Activated CD4-positive, alpha-beta T cell treated with anti-CD3 and anti-CD28 coated beads, Interleukin-2, amount 50 U/mL, for 4 hours (primary cell): ENCODE measurements around the gene HOXA3.

Experiments used
- DNase-seq, 2 experiments: peaks; one replicate each; pipeline ENCODE4 v3.0.0-alpha.2; 2020

The HOXA3 gene

DNA sequence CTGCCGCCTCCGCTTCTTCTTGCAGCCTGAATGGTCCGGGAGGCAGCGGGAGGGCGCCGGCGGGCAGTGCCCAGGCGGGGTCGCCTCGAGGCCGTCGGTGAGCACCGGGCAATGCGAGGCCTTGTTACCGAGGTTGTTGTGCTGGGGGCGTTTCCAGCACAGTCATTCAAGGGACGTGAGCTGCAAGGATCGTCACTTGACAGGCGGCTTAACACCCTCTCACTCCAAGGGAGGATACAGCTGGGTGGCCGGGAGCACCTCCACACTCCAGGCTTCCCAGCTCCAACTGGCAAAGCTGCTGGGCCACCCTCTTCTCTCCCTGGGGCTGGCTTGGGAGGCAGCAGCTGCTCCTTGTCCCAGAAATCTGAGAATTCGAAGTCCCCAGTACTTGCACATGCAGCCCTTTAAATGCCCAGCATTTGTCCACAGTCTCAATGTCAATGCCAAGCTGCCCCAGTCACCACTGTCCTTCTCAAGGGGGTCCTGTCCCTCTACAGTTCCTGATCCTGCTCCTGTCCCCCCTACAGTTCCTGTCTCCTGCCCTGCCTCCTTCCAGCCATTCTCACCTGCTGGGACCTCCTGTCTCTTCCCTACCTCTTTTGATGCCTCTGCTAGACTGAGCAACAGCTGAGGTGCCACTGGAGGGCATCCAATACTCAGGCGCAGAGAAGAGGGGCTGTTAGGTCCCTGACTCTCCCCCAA, 37.1 kb upstream of the HOXA3 start:
- no peak for DNase-seq

DNA sequence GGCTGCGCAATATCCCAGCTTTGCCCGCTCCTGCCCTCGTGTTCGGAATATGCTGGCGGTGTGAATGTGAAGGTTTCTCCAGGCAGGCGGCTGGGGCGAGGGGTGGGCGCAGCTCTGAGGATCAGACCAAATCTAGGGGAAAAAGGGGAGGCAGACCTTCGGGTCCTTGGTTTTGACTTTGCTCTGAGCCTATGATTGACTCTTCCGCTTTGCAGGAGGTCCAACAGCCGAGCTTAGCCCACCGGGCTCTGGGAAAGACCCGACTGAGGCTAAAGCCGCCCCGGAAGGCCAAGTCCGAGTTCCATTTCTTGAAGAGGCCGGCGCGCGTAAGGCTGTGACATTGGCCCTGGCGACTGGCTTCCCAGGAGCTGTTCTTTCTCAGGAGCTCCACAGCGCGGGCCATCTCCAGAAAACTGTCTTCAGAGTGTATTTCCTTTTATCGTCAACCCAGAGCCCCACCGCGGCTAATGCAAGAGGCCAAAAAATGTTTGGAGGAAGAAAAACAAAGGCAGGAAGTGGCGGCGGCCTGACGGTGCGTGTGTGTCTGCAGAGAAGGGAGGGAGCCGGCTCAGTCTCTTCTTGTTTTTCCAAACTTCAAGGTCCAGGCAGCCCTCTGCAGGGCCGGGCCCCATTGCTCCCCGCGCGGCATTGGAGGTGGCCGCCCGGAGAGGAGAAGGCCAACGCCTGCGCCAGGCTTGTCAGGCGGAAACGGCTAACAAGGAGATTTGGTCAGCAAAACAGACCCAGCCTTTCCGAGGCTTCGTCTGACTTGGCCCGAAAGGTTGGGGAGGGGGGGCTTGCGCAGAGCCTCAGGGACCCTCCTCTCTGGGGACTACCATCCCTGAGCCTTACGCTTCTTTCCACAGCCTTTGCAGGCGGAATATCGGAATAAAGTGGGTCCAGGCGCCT, 36.3 kb upstream of the HOXA3 start:
- DNase-seq = no peak

GRCh38 chr7:27187475-27188385, 35.3 kb upstream of the HOXA3 start:
- DNase-seq = no peak

DNA sequence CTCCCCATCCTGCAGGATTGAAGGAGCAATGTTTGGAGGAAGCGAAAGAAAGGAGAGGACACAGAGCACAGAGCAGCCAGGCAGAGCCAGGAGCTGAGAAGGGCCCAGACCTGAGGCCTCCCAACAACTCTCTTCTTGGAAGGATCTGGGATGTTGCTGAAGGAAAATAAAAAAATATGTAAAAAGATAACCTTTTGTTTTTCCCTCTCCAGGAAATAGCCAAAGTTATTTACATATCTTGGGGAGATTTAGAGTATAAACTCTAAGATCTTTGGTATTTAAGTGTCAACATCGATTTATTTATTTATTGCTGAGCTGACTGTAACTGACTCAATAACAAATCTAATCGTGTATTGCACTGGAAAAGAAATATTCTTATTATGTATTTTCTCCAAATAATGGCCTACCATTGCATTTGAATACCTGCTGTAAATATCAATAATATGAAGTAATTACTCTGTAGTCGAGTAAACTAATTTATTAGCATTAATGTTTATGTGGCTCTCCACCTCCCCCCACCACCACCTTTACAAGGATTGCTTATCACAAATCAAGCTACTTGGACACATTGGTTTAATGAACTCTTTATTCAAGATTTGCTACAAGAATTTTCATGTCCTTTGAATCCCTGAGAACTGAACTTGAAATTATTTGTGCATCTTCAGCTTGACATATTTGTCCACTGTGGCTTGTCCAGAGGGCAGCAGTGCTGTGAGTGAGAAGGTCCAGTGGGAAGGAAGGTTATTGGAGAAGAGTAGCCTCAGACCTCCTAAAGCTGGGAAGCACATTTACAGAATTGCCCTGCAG, 34.5 kb upstream of the HOXA3 start:
- no peak for DNase-seq

- DNase-seq = no peak
Observed at GRCh38 chr7:27185854-27186667, 33.7 kb upstream of the HOXA3 start.

- DNase-seq = no peak
Observed at GRCh38 chr7:27185013-27185853, 32.9 kb upstream of the HOXA3 start, which contains the start of gene HOXA11. Gene HOXA11, minus strand, starts transcription at chr7:27185232. Its CDS starts 88 bp downstream, at chr7:27185144.

- no peak for DNase-seq
Observed at GRCh38 chr7:27184337-27185012, 32.1 kb upstream of the HOXA3 start.

DNA sequence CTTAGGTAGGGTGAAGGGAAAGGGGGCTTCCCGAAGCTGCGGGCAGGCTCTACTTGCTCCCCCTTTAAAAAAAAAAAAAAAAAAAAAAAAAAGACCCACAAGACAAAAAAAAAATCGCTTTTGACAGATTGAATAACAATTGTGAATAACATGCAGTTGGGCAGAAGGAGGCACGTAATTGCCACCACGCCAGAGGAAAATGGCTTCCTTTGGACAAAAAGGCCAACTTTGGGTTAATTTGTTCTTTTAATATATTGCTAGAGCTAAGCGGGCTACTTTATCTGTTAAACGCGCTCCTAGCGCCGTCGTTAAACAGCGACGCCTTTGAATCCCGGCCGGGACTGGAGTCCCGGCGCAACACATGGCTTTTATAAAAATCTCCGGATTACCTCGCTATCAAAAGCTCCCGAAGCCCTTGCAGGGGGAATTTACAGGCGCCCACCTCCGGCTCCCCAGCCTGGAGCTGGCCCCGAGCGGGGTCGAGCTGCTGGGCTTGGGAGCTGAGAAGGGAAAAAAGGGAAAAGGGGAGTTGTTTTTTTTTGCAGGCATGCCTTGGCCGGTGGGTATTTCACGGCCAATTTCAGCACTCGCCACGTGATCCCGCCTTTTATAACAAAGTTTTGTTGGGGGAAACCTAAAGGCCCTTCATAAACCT, 31.4 kb upstream of the HOXA3 start:
- no peak for DNase-seq

GRCh38 chr7:27182861-27183681, 30.7 kb upstream of the HOXA3 start:
- no peak for DNase-seq

DNA sequence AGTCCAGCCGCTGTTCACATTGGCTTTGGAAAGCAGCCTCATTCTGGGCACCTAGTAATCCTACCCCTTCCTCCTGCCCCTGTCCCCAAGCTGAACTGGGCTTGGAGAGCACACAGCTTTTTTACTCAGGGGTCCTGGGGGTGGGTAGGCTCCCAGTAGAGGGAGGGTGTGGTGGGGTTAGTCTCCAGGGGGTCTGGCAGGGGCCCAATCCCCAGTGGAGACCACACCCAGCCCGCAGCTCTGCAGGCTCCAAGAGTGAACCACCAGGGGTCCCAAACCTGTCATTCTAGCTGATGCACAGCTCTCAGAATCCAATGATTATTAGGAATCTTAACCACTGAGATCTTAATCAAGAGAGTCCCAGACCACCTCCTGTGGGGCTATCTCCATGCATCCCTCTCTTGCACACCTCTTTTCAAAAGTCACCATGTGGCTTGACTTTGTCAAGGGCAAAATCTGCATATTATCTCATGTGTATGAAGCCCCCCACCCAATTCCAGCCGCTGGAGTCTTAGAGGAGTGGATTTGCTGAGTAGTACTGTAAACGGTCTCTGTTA, 30.0 kb upstream of the HOXA3 start:
- no peak for DNase-seq

GRCh38 chr7:27181795-27182275, 29.5 kb upstream of the HOXA3 start:
- DNase-seq = no peak

GRCh38 chr7:27180431-27181420, 28.3 kb upstream of the HOXA3 start:
- no peak for DNase-seq

DNA sequence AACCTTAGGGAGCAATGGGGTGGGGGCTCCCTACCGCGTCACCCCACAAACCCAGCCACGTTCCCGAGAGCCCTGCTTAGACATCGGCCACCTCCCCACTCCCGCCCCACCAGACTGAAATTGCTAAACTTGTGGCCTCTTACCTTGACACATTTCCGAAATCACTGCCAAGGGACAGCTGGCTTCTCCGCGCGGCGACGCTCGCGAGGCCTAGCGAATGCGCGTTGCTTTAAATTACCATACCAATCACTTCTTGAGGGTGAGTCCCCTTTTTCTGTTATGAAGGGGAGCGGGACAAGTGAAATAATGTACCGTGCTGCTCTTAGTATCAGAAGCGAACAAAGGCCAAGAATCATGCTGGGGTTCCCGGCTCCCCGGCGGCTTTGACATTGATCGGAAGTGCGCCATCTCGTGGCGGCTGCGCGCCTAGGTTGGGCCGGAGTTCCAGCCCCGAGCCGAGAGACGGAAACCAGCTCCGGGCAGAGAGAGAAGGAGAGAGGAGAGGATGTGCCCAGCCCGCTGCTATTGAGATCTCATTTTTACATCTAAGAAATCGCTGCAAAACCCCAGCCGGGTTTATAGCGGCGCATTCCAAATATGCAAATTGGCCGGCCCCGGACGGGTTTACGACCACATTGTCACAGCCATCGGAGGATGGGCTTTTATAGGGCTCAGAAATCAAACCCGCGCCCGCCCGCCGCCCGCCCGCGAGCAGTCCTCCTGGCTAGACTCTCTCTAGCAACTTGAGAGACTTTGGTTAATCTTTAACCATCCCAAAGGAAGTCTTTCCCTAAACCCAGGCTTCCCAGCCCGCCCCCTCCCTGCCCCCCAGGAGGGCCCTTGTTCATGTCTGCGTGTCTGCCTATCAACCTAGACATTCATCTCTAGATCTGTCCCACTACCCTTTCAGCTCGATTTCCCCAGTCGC, 27.4 kb upstream of the HOXA3 start:
- DNase-seq = peak; percentile 41 to 46

GRCh38 chr7:27179030-27179429, 26.6 kb upstream of the HOXA3 start:
- no peak for DNase-seq

DNA sequence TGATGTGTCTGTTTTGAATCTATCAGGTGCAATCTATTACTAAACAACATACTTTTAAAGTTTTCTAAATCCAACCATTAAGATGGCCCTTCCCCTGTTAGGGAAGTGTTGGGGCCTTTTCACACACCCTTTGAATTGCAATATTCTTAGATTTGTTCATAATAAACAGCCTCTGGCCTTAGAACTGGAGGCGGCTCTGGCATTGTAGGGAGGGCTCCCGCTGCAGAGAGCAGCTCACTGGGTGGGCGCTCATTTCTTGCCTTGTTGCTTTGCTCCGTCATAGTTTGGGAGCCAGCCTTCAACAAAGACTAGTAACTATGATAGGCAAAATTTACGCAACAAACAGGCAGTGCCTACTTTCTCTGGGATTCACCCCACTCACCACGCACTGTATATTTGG, 26.0 kb upstream of the HOXA3 start:
- DNase-seq = no peak
